Measurements from ENCODE around the gene ERLIN1.

The ERLIN1 gene

GRCh38 chr10:100175875-100176274 lies 10.0 kb downstream of the ERLIN1 start:
- DNase-seq (ENCODE audit: low read depth, low spot score), result no peak
- POLR2A ChIA-PET, result no interaction called here
- TF ChIP-seq, protein P1, sequence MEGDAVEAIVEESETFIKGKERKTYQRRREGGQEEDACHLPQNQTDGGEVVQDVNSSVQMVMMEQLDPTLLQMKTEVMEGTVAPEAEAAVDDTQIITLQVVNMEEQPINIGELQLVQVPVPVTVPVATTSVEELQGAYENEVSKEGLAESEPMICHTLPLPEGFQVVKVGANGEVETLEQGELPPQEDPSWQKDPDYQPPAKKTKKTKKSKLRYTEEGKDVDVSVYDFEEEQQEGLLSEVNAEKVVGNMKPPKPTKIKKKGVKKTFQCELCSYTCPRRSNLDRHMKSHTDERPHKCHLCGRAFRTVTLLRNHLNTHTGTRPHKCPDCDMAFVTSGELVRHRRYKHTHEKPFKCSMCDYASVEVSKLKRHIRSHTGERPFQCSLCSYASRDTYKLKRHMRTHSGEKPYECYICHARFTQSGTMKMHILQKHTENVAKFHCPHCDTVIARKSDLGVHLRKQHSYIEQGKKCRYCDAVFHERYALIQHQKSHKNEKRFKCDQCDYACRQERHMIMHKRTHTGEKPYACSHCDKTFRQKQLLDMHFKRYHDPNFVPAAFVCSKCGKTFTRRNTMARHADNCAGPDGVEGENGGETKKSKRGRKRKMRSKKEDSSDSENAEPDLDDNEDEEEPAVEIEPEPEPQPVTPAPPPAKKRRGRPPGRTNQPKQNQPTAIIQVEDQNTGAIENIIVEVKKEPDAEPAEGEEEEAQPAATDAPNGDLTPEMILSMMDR (IDR thresholded peaks at IDR 0.05; ENCODE audit: insufficient read depth, low read length, missing control alignments), result no peak
- H3K4me3 ChIP-seq (ENCODE audit: low read depth, low read length), result no peak overlapping the region
- CTCF ChIA-PET, result no interaction called here

GRCh38 chr10:100174699-100175677 lies 10.8 kb downstream of the ERLIN1 start:
- DNase-seq (ENCODE audit: low read depth, low spot score), result no peak
- no peak overlapping the region for H3K4me3 ChIP-seq (ENCODE audit: low read depth, low read length)
- ChIA-PET POLR2A (no interaction called here), CTCF (interaction anchor here (0.6 to 0.7 kb wide), 2 partner anchors 129 to 380 kb away, joined by 3 read pairs; no protein-coding TSS in a partner anchor)
- TF ChIP-seq, protein P1 (IDR thresholded peaks at IDR 0.05; ENCODE audit: insufficient read depth, low read length, missing control alignments), result no peak

GRCh38 chr10:100173035-100173434 lies 12.8 kb downstream of the ERLIN1 start:
- no peak overlapping the region for H3K4me3 ChIP-seq (ENCODE audit: low read depth, low read length)
- ChIA-PET CTCF (interaction anchor here (0.7 kb wide), 1 partner anchor 327 kb away, joined by 3 read pairs; no protein-coding TSS in a partner anchor), POLR2A (no interaction called here)
- DNase-seq (ENCODE audit: low read depth, low spot score), result no peak
- TF ChIP-seq, protein P1 (IDR thresholded peaks at IDR 0.05; ENCODE audit: insufficient read depth, low read length, missing control alignments), result no peak

- DNase-seq (ENCODE audit: low read depth, low spot score), result no peak
- TF ChIP-seq, protein P1 (IDR thresholded peaks at IDR 0.05; ENCODE audit: insufficient read depth, low read length, missing control alignments), result no peak
- ChIA-PET CTCF (interaction anchor here (1.6 kb wide), 1 partner anchor 127 kb away, joined by 3 read pairs; no protein-coding TSS in a partner anchor), POLR2A (no interaction called here)
- no peak overlapping the region for H3K4me3 ChIP-seq (ENCODE audit: low read depth, low read length)
Observed at GRCh38 chr10:100172349-100172748, 13.5 kb downstream of the ERLIN1 start.

GRCh38 chr10:100168313-100168643 lies 17.6 kb downstream of the ERLIN1 start:
- ChIA-PET CTCF (no interaction called here), POLR2A (no interaction called here)
- DNase-seq (ENCODE audit: low read depth, low spot score), result no peak
- H3K4me3 ChIP-seq (ENCODE audit: low read depth, low read length), result no peak overlapping the region
- TF ChIP-seq, protein P1 (IDR thresholded peaks at IDR 0.05; ENCODE audit: insufficient read depth, low read length, missing control alignments), result no peak

- ChIA-PET CTCF (no interaction called here), POLR2A (no interaction called here)
Observed at GRCh38 chr10:100167553-100168312, 18.1 kb downstream of the ERLIN1 start.

More at GRCh38 chr10:100167553-100168312, 18.1 kb downstream of the ERLIN1 start:
- TF ChIP-seq, protein P1 (IDR thresholded peaks at IDR 0.05; ENCODE audit: insufficient read depth, low read length, missing control alignments), result no peak
- no peak overlapping the region for H3K4me3 ChIP-seq (ENCODE audit: low read depth, low read length)
- DNase-seq (ENCODE audit: low read depth, low spot score), result no peak
